GM19438 (cell line): Measurements from ENCODE around the gene DSE.
A peak's percentile ranks its signal among the peaks of the same experiment; 100 is the strongest.

Experiments used
- ATAC-seq: cut with Tn5 transposase; IDR thresholded peaks from one replicate; pipeline ENCODE4 v1.9.1; 2021; ENCODE audit warnings: low read depth; ENCODE audit not compliant: unreplicated experiment

Gene DSE

DNA sequence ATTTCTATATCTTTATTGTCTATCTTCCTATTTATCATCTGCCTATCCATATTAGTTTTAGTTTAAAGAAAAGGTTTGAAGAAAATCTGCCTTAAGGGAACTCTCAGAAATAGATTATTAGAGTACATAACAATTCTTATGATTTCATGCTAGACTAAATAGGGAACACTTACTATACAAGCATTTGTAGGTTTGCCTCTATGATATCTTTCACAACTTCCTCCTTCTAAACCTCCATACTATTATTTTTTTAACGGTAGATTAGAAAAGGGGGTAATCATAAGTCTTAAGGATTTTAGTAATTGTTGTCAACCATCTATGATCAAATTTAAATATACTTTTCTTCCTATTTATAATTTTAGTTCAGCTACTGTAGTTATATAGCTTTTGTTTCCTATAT, 11.6 kb upstream of the DSE start:
- no peak for ATAC-seq

DNA sequence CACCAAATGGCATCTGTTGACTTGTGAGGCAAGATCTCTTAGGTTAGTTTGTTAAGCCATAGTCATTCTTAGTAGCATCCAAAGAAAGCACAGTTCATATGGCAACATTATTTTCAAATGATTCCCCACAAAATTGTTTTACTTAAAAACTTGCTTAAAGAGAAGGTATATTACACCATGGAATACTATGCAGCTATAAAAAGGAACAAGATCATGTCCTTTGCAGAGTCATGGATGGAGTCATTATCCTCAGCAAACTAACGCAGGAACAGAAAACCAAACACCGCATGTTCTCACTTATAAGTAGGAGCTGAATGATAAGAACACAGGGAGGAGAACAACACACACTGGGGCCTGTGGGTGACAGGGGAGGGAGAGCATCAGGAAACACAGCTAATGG, 10.9 kb upstream of the DSE start:
- no peak for ATAC-seq

DNA sequence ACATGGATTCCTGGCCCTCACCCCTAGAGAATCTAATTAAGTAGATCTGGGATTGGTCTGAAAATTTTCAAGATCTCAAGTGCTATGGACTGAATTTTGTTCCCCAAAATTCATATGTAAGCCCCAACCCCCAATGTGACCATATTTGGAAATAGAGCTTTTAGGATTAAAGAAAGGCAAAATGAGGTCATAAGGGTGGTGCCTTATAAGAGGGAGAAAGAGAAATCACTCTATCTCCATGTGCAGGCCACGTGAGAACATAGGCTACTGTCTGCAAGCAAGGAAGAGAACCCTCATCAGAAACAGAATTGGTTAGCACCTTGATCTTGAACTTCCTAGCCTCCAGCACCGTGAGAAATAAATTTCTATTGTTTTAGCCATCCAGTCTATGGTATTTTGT, 8.5 kb upstream of the DSE start:
- no peak for ATAC-seq

DNA sequence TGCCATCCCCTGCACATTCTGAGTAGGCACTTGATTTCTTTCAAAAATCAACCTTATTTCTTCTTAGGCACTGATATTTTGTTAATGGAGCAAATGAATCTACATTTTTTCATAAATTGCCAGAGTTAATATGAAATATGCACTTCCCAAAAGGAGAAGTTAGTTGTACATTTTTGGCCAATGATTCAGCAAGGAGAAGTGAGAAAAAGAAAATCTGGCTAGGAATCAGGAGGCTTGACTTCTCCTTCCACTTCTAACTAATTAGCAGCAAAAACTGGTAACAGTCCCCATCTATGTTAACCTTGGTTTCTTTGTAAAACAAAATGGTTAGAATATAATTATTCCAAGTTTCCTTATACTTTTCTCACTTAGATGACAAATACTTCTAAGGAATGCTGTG, 7.0 kb upstream of the DSE start:
- no peak for ATAC-seq

DNA sequence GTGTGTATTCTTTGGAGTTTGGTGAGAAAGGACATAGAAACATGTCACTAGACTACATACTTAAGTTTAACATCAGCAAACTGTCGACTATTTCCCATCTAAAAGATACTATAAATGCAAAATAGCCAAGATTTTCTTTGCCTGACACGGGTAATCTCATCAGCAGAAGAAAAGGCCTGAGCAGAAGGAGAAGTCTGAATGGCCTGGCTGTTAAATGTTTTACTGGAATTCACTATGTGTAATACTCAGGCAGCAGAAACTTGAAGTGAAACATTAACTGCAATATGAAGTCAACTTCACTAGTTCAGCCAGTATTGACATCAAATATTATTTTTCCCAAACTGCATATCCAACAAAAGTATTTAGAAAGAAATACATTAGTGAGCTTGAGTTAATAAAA, 6.4 kb upstream of the DSE start:
- ATAC-seq: no peak

- ATAC-seq: no peak
Measured at GRCh38 chr6:116365743-116366142, 5.0 kb upstream of the DSE start.

DNA sequence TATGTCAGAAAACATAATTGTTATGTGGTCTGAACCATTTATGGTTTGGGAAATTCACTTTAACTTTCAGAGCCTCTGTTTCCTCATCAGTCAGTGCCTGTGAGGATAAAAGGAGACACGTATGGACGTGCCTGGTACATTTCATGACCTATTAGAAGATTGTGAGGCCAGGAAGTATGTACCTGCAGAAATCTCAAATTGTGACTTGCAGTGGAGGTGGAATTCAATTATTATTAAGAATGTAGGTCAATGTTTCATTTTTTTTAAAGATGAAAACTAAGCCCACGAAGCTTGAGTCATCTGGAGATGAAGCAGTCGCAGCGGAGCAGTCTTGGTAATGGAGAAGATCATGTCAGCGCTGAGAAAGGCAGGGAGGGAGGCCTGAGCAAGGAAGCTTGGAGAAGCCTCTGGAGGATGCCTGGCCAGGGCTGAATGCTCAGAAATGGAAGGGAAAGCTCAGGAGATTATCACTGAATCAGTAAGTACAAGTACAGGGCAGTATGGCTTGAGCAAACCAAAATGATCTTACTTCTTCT, 3.9 kb upstream of the DSE start:
- ATAC-seq: no peak

GRCh38 chr6:116369540-116369939, 1.2 kb upstream of the DSE start:
- ATAC-seq: peak; percentile 42

GRCh38 chr6:116369964-116370759, 585 bp upstream of the DSE start:
- ATAC-seq: peak; percentile 56

DNA sequence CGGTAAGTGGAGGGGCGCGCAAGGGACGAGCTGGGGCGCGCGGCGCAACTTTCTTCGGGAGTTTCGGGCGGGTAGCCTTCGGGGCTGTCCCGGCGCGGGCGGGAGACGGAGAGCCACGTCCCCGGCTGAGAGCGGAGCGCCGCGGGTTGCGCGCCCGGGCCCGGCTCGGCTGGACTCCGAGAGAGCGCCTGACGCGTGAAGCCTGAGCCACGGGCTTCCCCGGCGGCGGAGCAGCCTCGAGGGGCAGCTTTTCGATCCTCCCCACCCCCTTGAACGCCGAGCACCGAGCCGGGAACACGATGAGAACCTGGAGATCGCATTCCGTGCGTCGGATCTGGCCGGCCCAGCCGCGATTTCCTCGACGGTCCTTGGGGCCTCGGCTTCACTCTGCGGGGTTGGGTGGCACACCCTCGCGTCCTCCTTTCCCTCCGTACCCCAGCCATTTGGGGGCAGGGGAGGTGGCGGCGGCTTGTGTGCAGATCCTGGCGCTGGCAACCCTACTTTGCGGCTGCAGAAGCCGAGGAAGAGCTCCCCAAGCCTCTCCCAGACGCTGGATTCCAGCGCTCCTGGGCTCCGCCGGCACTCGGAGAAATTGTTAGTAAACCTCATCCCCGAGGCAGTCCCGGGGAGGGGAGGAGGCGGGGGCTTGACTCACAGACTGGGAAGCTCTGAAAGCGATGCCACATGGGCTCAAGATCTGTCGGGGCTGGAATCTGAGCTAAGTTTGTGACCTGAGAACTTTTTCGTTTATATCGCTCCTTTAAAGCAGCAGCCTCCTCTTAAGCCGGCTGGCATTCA, 572 bp downstream of the DSE start:
- peak; percentile 42 for ATAC-seq

GRCh38 chr6:116371918-116372209, 1.1 kb downstream of the DSE start:
- ATAC-seq: no peak

DNA sequence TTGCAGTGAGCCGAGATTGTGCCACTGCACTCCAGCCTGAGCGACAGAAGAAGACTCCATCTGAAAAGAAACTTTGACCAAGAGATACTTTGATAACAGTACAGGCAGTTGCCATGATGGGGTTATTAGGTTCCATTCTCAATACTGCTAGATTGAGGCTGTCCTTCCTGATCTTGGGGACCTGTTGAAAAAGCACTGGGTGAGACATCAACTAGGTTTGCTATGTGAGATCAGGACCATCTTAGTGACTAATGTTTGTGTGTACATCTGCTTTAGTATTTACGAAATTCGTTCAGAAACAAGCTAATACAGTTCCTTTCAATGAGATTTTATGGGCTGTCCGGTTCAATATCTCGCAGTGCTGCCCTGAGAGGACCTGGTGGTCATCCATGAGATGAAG, 2.6 kb downstream of the DSE start:
- ATAC-seq: no peak

DNA sequence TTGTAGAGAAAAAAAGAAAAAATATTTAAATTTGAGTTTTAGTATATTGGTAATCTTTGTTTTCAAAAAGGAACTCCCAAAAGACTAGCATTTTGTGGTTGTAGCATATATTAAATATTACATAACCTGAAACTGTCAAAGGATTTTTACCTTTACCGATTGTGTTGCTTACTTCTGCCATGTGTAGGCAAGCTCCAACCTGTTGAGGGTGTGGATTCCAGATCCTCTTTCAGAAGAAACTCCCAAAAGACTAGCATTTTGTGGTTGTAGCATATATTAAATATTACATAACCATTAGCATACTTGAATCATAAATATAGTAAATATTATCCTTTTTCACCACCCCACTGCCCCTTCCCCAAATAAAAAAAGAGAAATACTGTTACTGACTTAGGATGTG, 3.2 kb downstream of the DSE start:
- no peak for ATAC-seq

- no peak for ATAC-seq
Measured at GRCh38 chr6:116374586-116374985, 3.8 kb downstream of the DSE start.

DNA sequence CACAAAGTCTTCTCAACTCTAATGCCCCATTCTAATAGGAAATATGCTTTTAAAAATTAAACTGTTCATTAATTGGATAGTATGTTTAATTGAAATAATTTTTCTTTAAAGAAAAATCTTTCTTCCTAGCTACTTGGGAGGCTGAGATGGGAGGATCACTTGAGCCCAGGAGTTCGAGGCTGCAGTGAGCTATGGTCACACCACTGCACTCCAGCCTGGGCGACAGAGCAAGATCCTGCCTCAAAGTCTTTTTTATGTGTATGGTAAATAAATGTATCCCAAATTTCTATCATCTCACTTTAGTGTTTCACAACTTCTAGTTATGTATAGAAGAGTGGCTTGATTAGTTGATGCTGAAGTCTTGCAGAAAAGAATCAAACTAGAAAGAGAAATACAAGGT, 4.5 kb downstream of the DSE start:
- ATAC-seq: no peak

DNA sequence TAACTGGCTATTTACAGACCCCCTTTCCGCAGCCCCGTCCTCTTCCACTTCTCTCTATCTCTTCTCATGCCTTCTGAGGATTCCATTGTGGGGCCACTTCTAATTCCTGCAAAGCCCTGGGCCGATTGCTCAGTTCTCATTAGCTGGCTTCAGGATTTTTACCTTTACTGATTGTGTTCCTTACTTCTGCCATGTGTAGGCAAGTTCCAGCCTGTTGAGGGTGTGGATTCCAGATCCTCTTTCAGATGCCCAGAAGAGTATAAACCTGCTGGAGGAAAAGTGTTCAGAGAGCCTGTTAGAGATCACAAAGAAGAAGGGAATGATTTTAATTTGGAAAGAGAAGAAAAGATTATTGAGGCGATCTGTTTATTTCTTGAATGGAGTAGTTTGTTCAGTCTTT, 5.4 kb downstream of the DSE start:
- no peak for ATAC-seq

GRCh38 chr6:116379764-116380163, 9.0 kb downstream of the DSE start:
- ATAC-seq: no peak

DNA sequence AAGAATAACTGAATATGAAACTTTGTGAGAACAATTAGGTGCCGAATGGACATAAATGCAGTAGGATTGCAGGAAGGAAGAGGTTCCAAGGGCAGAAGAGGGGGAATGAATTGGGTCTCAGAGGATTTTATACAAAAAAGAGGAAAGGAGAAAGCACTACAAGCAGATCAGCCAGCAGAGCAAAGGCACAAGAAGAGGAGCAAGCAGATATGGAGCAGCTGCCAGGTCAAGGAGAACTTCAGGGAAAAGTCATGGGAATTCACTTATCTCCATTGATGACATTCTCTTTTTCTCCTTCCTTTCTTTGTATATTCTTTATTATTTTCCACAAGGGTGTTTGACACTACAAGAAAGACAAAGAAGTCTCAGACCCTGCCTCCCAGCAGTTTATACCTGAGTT, 9.6 kb downstream of the DSE start:
- no peak for ATAC-seq

DNA sequence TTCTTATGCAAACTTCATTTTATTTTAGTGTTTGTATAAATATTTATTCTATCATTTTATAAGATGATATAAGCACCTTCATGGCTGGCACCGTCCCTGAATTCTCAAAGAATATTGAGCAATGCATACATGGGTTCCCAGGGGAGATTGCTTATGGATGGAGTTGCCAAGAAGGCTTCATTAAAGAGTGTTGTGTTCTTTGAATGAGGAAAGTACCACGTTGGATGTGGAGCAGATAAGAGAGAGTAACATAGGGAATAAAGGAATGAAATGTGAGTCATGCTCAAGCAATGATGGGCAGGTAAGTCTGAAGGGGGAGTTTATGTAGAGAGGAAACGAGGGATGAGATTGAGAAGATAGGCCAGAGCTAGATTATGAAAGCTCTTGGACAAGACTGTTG, 10.3 kb downstream of the DSE start:
- no peak for ATAC-seq

DNA sequence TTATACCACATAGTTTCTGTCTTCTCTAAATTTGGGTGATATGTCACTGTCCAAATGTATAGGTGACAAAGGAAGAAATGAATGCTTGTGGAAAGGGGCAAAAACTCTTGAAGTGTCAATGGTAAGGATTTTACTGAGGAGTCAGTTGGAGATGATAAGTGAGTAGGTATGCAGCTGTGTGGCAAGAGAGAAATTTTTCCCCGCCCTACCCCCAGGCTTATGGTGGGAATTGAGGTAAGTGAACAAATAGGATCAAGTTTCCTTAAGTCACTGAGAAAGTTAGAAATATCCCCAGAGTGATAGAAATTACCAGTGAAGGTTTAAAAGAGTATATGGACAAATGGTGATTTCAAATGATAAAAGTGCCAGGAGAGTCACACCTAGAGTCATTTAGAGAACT, 11.8 kb downstream of the DSE start:
- ATAC-seq: no peak

GRCh38 chr6:116384727-116385458, 14.1 kb downstream of the DSE start:
- ATAC-seq: no peak

- ATAC-seq: no peak
Measured at GRCh38 chr6:116385459-116385802, 14.7 kb downstream of the DSE start.
